ENCODE data around the gene LBX2. TPM values are rescaled to one million over a fixed set of nuclear protein-coding genes. Genes with fewer than 3 reads are reported as not detected.

LBX2 gene, protein sequence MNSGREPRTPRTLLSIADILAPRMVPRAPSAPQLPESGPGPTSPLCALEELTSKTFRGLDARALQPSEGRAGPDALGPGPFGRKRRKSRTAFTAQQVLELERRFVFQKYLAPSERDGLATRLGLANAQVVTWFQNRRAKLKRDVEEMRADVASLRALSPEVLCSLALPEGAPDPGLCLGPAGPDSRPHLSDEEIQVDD
- polyA plus RNA-seq (2013, experiment 1 of 2; ENCODE audit: insufficient read length) = 0.16 TPM
- polyA plus RNA-seq (2013, experiment 2 of 2; ENCODE audit: insufficient read length) = 0.44 TPM

DNA sequence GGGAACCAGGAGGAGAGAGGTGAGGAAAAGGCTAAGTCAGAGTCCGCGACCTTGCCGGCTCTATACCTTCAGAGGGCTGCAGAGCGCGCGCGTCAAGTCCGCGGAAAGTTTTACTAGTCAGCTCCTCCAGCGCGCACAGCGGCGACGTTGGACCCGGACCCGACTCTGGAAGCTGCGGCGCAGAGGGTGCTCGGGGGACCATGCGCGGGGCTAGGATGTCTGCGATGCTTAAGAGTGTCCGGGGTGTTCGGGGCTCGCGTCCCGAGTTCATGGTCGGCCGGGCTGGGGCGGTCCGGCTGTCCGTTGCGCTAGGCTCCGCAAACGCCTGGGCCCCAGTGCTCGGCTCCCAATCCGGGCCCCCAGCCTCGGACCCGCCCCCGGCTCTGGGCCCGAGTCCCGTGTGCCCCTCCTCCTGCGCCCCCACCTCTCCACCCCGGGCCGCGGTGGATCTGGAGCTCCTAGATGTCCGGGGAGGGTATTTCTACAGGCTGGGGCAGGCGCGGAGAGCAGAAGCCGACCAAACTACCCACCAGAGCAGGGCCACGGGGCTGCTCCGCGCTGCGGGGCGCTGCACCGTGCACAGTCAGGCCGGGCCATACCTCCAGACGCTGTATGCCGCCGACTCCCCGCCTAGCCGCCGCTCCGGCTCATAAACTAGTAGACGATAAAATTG is at the start of gene LBX2:
LBX2 (minus strand) TSS at position 337 of the 673 bp plus-strand sequence; CDS start at position 271, 66 bp downstream.
- DNase-seq = no peak

DNA sequence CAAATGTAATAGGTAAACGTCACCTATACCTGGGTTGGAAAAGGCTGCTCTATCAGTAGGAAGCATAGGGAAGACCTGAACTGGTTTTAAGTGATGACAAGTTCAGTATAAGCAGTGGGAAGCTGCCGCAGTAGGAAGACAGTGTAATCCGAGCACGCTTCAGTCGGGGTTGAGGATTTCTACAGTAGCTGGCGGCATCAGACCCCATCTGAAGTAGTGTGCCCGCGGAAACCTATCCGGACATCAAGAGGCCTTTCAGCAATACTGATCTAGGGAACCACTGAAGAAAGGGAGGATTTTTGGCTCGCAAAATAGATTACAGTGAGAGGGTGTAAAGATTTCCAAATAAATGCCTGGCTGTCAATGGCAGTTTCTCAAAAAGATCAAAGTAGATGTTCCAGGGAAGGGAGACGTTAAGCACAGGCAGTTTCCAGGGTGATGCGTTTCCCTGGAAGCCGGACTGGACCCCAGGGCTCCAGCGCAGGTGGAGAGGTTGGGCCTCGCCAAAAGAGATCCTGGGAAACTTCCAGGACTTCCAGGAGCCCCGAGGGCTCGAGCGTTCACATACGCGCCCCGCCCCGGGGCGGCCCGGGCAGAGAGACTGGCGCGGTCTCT is 49.0 kb upstream of the LBX2 start:
- DNase-seq = no peak

DNA sequence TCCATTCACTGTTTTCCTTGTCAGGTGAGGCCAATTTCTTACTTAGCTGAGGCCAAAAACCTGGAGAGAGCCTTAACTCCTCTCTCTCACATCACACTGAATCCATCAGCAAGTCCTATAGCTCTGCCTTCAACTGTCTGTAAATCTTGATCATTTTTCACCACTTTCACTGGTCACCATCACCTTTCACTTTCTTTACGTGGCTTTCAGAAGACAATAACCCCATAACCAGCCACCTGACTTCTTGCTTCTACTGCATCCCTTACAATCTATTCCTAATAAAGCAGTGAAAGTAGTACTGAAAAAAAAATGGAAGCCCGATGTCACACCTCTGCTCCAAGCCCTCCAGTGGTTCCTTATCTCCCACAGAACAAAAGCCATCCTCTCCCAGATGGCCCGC is 46.6 kb upstream of the LBX2 start:
- no peak for DNase-seq

DNA sequence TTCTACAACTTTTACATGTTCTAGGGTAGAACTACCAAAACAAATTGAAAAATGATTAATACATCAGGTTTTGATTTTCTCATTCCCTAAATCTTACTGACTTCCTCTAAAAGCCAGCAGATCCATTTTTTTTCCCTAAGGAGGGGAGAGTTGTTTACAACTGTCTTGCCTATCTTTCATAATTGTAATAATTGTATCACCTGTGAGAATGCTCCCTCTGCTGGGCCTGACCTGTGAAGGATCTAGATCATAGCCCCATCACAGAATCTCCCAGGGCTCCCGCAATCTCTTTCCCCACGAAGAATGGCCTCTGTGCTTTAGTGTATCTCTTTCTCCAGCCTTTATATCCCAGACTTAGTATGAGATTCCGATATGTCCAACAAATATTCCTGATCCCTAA is 45.2 kb upstream of the LBX2 start:
- DNase-seq = no peak

DNA sequence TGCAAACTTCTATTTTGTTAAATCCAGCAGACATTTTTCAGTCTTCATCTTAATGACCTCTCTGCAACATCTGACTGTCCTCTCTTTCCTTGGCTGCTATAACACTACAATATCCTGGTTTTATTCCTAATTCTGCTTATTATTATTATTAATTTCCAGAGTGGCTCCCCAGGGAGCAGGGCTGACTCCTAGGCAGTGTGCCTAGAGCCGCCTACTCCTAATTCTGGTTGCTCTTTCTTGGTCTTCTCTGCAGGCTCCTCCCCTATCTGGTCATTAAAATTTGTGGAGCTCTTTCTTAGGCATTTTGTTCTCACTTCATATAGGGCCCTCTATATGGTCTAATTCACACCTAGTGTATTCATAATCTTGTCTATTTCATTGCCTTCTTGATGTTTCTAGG is 43.6 kb upstream of the LBX2 start:
- DNase-seq = no peak

DNA sequence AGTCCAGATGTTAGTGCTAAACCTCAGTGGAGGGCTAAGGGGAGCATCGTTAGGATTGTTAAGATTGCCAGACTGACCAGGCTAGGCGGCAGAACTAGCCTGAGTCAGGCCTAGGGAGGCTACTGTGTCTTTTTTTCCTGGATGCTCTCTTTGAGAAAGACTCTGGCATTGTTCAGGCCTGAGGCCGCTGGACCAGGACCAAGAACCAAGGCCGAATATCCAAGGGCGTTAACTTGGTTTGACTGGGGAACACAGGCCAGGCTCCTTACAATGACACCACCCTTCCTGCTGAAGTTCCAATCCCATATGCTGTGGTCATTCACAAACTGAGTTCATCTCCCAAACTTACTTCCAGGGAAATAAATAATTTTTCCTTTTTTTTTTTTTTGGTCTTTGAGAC is 40.9 kb upstream of the LBX2 start:
- DNase-seq = no peak

DNA sequence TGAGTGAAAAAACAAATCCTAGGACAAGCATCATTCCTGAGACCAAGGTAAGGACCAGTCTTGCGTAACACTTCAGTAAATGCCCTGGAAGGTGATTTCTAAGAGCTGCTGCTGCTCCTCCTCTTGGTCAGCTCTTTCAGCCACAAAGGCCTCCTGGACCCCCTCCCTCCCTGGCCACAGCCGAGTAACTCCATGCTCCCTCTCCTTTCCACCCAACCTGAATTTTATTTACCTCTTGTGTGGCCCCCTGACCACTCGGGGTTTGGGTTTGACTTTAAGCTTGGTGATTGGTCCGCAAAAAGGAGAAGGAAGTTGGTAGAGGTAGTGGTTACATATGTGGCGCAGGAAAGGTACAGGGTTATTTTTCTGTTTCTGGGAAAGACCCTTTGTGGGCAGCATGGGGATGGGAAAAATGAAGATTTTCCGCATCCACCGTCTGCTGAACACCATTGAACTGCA is 39.5 kb upstream of the LBX2 start:
- no peak for DNase-seq

DNA sequence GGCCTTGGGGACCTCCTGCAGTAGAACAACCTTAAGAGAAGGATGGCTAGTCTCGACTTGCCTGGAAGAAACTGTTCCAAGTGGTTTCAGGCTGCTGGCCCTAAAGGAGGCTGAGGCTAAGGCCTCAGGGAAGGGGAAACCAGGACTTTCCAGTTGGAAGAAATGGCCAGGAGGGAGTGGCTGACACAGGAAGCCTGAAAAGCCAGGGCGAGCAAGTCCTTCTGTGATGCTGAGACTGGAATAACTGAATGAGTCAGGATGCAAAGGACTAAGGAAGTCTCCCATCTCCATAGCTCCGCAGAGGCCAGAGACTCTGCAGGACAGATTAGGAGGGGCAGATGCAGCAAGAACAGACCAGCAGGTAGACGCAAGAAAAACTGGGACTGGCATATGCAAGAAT is 37.7 kb upstream of the LBX2 start:
- no peak for DNase-seq

DNA sequence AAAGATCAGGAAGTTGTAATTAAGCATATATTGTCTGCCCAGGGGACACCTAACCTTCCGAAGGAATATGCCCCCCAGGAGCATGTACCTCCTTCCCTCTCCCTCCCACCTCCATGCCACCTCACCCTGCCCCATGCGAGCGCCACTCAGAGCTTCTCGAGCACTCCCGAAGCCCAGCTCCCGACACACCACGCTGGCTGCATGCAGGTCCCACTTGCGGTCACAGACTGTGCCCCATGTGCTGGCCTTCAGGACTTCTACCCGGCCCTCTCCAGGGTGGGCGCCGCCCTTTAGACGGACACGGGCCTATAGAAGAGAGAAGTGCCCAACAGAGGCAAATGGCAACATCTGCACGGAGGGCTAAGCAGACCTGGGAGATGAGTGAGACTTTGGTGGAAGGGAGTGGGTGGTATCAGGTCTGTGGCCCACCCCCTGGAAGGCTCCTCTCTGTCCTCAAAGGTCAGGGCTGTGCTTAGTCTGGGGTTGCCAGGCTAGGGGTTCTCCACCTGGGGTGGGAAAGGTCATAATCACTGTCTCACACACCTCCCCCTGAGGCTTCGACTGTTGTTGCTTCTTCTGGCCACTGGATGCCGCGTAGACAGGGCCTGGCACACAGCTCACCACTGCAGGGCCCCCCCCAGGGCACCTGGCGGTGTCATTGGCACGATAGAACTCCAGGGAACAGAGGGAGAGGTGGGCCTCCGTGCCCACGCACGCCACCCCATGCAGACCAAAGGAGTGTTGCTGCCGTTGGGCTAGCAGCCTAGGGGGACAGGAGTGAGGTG is 37.0 kb upstream of the LBX2 start:
- DNase-seq = no peak

DNA sequence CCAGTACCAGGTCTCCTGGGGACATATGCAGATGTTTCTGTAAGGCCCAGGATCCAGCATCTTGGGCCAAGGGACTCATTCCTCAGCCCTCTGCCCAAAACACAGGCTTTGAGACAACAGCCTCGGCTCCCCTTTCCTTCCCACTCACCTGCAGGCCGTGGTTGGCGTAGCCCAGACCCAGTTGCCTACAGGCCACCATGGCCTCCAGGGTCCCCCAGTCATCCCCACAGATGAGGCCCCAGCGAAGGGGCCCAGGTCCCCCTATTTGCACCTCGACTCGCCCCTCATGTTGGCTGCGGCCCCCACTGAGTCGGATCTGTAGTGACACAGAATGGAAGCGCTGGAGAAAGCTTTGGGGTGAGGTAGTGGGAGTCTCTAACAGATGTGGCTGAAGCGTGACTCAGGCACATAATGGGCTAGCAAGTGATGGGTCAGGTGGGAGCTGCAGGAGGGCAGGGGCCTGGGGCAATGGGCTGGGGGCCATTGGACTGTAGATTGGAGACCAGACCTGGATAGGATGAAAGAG is 36.1 kb upstream of the LBX2 start:
- DNase-seq = no peak

DNA sequence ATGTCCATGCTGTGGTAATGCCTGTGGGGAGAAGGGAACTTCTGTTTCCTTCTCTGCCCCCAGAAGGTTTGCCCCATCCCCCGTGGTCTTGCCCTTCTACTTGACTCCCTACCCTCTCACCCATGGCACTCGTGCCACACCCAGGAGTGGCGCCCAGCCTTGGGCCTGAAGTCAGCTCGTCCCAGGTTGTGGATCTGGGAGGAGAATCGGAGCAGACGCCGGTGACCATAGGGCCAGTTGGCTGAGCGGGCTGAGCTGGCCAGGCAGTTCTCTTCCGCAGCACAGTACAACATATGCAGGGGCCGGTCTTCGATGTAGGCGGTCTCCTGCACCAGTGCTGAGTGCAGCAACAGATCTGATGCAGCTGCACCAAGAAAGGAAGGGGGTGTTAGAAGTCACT is 35.0 kb upstream of the LBX2 start:
- DNase-seq = no peak

DNA sequence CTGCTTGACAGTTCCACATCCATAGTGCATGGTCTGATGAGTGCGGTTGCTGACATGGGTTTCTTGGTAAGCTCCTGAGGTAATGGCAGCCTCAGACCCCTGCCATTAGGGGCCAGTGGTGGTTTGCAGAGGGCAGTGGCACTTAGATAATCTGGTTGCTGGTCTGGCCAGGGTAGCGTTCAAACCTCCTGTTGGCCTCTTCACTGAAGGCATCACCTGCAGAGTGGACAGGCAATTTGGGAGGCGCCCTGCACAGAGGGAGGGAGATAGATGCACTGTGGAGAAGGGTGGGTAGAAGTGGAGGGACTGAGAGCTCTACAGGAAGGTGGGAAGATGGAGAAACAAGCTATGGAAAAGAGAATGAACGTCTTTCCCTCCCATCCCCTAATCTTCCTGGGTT is 34.1 kb upstream of the LBX2 start:
- no peak for DNase-seq

DNA sequence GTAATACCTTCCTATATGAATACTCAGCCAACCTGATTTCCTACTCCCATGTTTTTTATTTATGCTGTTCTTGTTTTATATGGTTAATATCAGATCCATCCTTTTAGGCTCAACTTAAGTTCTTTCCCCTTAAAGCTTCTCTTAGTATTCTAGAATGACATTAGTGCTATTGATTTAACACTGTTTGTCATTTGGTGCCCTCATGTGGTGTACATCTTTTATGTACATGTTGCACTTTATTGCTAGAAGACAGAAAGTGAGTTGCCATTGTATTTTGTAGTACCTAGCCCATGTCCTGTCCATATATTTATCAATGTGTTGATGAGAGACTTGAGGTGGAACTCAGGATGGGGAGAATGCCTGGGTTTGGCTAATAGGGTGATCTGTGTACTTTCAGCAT is 32.8 kb upstream of the LBX2 start:
- peak; percentile 48 for DNase-seq

DNA sequence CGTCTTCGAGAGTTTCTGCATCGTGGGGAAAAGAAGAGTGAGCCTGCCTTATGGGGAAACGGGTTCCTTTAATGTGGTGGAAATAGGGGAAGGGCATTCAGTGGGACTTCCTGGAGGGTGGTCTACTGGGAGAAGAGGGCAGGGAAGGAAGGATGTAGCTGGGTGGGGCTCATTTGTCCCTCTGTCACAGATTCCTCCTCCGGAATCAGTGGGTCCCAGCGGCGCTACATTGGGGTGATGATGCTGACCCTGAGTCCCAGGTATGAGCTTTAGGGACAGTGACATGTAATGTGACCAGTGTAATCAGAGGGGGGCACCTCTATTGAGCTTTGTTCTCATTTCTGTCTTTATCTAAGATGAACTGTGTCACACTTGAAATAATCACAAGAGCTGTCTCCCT is 32.3 kb upstream of the LBX2 start:
- DNase-seq = no peak

DNA sequence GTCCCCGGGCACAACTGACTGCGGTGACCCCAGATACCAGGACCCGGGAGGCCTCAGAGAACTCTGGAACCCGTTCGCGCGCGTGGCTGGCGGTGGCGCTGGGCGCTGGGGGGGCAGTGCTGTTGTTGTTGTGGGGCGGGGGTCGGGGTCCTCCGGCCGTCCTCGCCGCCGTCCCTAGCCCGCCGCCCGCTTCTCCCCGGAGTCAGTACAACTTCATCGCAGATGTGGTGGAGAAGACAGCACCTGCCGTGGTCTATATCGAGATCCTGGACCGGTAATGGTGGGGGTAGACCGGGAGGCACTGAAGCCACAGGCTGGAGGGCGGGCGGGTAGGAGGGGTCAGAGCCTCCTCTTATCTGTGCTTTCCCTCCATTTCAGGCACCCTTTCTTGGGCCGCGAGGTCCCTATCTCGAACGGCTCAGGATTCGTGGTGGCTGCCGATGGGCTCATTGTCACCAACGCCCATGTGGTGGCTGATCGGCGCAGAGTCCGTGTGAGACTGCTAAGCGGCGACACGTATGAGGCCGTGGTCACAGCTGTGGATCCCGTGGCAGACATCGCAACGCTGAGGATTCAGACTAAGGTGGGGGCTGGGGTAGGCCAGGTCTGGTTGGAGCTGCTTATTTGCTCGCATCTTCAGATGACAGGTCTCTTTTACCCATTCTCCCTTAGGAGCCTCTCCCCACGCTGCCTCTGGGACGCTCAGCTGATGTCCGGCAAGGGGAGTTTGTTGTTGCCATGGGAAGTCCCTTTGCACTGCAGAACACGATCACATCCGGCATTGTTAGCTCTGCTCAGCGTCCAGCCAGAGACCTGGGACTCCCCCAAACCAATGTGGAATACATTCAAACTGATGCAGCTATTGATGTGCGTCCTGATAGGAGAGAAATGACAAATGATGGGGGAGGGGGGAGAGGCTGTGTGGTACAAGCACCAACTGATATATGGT is 31.1 kb upstream of the LBX2 start:
- DNase-seq = no peak

DNA sequence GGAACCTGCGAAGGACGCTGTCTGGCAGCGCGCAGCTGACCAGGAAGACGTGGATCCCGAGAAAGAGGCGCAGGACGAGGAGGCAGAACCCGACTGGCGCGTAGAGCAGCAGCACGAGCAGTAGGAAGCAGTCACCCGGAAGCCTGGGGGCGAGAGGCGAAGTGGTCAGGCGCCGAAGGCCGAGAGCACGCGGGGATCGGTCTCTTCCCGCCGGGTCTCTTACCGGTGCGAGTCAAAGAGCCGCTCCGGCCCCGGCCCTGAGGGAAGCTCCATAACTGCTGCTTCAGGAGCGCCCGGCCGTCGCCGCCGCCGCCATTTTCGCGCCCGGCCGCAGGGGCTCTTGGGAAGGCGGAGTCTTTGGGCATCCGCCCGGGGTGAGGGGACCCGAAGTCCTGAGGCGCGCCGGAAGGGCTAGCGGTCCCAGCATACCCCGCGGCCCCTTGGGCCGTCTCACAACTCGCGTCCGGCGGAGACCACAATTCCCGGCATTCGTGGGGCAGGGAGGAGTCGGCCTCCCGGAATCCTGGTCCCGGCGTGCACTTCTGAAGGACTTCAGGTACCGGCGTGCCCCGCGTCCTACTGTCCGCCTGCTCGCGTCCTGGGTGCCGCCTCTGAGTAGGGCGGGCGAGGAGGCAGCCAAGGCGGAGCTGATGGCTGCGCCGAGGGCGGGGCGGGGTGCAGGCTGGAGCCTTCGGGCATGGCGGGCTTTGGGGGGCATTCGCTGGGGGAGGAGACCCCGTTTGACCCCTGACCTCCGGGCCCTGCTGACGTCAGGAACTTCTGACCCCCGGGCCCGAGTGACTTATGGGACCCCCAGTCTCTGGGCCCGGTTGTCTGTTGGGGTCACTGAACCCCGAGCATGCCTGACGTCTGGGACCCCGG is 30.2 kb upstream of the LBX2 start, which contains the start of the genes AUP1 and HTRA2:
AUP1 (minus strand) TSS at position 350 of the 882 bp plus-strand sequence; CDS start at position 273, 77 bp downstream.
HTRA2 (plus strand) TSS at position 577 of the 882 bp plus-strand sequence; CDS start at position 651, 74 bp downstream.
- peak; percentile 100 for DNase-seq

DNA sequence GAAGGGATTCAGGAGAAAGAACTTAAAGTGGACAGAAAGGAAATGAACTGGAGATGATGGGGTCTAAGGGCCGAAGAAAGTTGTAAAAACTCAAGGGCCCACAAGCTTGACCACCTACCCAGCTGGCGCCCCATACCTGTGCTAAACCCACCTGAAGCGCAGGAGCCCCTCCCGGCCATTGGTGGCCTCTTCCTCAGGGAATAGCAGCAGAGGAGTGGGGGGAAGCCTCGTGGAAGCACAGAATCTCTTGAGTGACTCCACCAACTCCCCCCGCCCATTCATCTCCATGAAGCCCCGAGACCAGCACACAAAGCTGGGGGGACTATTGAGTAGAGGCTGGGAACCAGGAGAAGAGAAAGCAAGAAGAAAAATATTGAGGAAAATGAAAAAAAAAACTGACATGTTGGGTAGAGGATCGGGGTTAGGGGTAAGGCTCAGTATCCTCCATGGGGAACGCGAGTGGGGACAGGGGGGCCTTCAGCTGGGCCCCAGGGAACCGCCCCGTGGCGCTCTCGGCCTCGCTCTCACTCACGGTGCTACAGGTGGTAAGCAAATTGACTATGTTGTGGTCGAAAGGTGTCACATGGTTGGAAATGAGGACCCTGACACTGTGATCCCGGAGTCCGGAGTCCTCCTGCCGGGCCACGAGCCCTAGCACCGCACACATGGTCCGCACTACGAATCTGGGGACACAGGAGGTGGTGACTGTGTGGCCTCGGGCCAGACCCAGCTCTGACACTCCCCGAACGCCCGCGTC is 29.4 kb upstream of the LBX2 start:
- DNase-seq = no peak

DNA sequence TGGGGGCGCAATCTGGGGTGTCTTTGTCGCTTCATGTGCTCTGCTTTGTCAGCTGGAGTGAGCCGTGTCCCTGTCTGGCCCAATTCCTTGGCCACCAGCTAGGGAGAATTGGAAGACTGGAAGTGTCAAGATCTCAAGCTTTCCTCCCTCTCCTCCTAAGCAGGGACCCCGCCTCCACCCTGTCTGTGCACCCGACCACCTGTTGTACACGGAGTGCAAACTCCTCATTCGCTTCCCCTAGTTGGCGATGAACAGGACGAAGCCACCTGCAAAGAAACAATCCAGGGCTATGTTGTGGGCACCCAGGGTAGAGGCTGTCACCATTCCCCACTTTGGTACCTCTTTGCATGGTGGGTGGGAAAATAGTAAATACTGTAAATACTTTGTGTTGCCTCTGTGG is 28.3 kb upstream of the LBX2 start:
- DNase-seq = no peak

DNA sequence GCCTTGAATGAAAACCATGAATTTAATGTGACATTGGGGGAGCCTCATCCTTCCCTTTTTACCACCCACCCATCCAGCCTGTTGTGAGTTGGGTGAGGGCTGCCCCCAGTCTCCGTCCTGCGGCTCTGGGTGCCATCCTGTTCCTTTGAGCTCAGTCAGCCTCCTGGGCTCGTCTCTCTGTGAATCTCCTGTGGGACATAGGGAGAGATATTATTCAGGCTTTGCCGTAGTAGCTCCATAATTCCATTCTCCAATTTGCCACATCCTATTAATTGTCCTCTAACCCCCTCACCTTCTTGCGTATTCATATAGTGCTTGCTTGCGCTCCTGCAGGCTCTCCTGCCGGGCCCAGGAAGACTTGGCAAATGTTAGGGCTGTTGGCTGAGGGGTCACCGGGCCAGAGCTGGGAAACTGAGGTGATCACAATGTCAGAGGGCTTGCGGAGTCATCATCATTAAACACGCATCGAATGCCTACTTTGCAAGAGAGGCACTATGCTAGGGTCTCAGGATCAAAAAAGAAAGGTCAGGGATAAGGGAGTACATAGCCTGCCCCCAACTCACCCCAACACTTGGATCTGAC is 27.3 kb upstream of the LBX2 start:
- DNase-seq = no peak

Data from fibroblast of skin of back (primary cell).